Right atrium auricular region (tissue), 2 donors: ENCODE data around the gene TMC1. TPM values are rescaled to one million over a fixed set of nuclear protein-coding genes. Genes with fewer than 3 reads are reported as not detected.
A peak's percentile ranks its signal among the peaks of the same experiment; 100 is the strongest.

Experiments
- DNase-seq: peaks from one replicate; pipeline ENCODE4 v3.0.0-alpha.2; 2019; ENCODE audit warnings: low spot score
- H3K27ac ChIP-seq, 2 donors: fragments of 200-600 bp; sonication (generic); 1 replicate in 1 of 2; 2 replicates in 1 of 2; pipeline ENCODE4 v1.5.1; 2016 to 2019
- H3K27me3 ChIP-seq, 2 donors: fragments of 200-600 bp; sonication (generic); one replicate each; pipeline versions ENCODE4 v1.5.1 to v1.6.0; 2017 to 2019
- H3K36me3 ChIP-seq: fragments of 200-600 bp; sonication (generic); one replicate; pipeline ENCODE4 v1.5.1; 2016
- H3K4me1 ChIP-seq, 2 donors: fragments of 200-600 bp; sonication (generic); one replicate each; pipeline versions ENCODE4 v1.5.1 to v1.6.0; 2017 to 2019
- H3K4me3 ChIP-seq, 2 donors: fragments of 200-600 bp; sonication (generic); 1 replicate in 1 of 2; 2 replicates in 1 of 2; pipeline ENCODE4 v1.5.1; 2017 to 2019; ENCODE audit warnings: mild to moderate bottlenecking in 1 of 2, moderate library complexity in 1 of 2
- H3K9me3 ChIP-seq, 2 donors: fragments of 200-600 bp; sonication (generic); one replicate each; pipeline ENCODE4 v1.5.1; 2019
- CTCF ChIP-seq, 2 donors: fragments of 200-600 bp; sonication (generic); IDR thresholded peaks; one replicate each; pipeline ENCODE4 v1.5.1; 2019; ENCODE audit warnings: antibody characterized with exemption in 2 of 2
- total RNA-seq, 2 donors: library from RNA; depleted of rRNA; stranded (reverse); fragments of >200 nt; gene quantifications; one replicate each; pipeline ENCODE4 v1.1.0, GENCODE V29; 2016

TMC1 gene
- total RNA-seq, 2 donors from 2014 or later, result not detected

DNA sequence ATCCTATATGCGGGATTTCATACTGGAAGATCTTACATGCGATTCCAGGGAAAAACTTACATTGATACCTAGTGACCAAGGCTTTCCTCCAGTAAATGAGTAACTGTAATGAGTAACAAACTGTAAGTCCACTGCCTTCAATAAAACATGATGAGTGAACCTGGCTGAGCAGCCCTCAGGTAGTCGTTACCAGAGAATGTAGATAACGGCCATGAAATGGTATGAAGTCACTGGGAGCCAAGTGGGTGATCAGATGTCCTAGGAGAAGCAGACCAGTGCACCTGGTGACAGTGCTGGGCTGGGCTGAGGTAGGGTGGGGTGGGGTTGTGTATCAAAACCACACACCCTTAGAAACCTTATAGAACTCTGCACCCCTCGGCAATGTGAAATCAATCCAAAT lies 227.9 kb downstream of the TMC1 start:
- Histone ChIP-seq H3K27me3 (no peaks in the 10 kb centered on the region), H3K4me3 (no peak overlapping the region), H3K36me3 (no peaks in the 10 kb centered on the region), H3K4me1 (no peaks in the 10 kb centered on the region), H3K27ac (no peak overlapping the region), H3K9me3 (no peaks in the 10 kb centered on the region)
- no peak for DNase-seq
- no peak for TF ChIP-seq CTCF (IDR thresholded peaks at IDR 0.05)

DNA sequence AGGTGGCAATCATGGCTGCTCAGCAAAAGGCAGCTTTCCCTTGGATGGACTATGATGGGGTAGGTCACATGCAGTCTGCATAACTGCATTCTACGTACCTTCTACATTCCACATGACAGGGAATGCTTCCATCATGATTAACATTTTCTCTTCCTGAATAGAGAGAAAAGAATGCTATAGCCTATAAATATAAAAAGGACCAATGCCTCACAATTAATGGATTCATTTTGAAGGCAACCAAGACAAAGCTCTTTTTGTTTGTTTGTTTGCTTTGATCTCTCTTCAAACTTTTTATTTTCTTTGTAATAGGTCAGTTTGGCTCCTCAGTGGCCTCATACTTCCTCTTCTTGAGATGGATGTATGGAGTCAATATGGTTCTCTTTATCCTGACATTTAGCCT lies 230.1 kb downstream of the TMC1 start:
- TF ChIP-seq CTCF (IDR thresholded peaks at IDR 0.05), result no peak
- Histone ChIP-seq H3K36me3 (no peaks in the 10 kb centered on the region), H3K27me3 (no peaks in the 10 kb centered on the region), H3K9me3 (no peaks in the 10 kb centered on the region), H3K4me1 (no peaks in the 10 kb centered on the region), H3K27ac (no peak overlapping the region), H3K4me3 (no peak overlapping the region)
- no peak for DNase-seq

- H3K9me3 ChIP-seq, result no peaks in the 10 kb centered on the region
- peak in 1 of 2 donors; percentile 24 for TF ChIP-seq CTCF (IDR thresholded peaks at IDR 0.05)
- no peaks in the 10 kb centered on the region for H3K27me3 ChIP-seq
- H3K4me3 ChIP-seq, result no peak overlapping the region
- no peak overlapping the region for H3K27ac ChIP-seq
- no peak for DNase-seq
- H3K4me1 ChIP-seq, result no peaks in the 10 kb centered on the region
- no peaks in the 10 kb centered on the region for H3K36me3 ChIP-seq
Measured at GRCh38 chr9:72753266-72753893, 232.0 kb downstream of the TMC1 start.

DNA sequence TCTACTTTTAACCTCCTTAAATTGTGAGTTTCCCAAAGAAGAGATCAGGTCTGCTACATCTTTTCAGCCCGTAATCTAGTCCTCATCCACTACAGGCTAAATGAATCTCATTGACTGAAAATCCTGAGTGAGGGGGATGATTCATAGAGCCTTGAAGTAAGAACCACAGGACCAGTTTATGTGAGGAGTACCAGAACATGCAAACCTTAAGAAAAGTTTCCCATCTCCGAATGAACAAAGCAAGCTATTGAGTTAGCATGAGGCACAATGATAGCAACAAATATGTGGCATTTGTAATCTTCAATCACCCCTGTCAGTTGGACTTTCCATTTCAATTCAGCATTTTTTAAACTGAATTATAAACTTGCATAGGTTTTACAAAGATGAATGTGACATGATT lies 234.4 kb downstream of the TMC1 start:
- no peak for TF ChIP-seq CTCF (IDR thresholded peaks at IDR 0.05)
- H3K27me3 ChIP-seq, result no peaks in the 10 kb centered on the region
- DNase-seq, result no peak
- H3K4me3 ChIP-seq, result no peak overlapping the region
- no peaks in the 10 kb centered on the region for H3K4me1 ChIP-seq
- no peaks in the 10 kb centered on the region for H3K36me3 ChIP-seq
- H3K27ac ChIP-seq, result no peak overlapping the region
- no peaks in the 10 kb centered on the region for H3K9me3 ChIP-seq

DNA sequence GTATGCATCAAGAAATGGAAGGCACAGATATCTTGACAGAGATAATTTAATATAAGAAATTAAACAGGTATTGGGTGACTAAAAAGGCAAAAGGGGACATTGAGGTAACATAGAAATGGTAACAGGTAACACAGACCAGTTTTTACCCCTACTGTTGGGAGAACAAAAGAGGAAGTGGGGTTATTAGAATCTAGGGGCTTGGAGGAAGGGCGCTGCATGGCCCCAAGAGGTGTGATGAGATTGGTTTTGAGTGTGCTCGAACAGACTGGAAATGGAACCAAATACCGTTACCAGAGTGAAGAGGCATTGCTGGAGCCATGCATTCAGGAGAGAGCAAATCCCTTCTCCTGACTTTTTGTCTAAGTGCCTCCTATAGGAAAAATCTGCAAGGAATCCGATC lies 237.5 kb downstream of the TMC1 start:
- DNase-seq, result no peak
- Histone ChIP-seq H3K27me3 (no peaks in the 10 kb centered on the region), H3K27ac (no peak overlapping the region), H3K4me1 (no peaks in the 10 kb centered on the region), H3K36me3 (no peaks in the 10 kb centered on the region), H3K4me3 (no peak overlapping the region), H3K9me3 (no peaks in the 10 kb centered on the region)
- TF ChIP-seq CTCF (IDR thresholded peaks at IDR 0.05), result no peak

GRCh38 chr9:72763022-72763421 lies 241.6 kb downstream of the TMC1 start:
- no peaks in the 10 kb centered on the region for H3K9me3 ChIP-seq
- DNase-seq, result no peak
- TF ChIP-seq CTCF (IDR thresholded peaks at IDR 0.05), result no peak
- H3K36me3 ChIP-seq, result no peaks in the 10 kb centered on the region
- no peak overlapping the region for H3K27ac ChIP-seq
- no peaks in the 10 kb centered on the region for H3K4me1 ChIP-seq
- no peak overlapping the region for H3K4me3 ChIP-seq
- H3K27me3 ChIP-seq, result no peaks in the 10 kb centered on the region
